ENCODE measurements around the gene KRT13.

The KRT13 gene

DNA sequence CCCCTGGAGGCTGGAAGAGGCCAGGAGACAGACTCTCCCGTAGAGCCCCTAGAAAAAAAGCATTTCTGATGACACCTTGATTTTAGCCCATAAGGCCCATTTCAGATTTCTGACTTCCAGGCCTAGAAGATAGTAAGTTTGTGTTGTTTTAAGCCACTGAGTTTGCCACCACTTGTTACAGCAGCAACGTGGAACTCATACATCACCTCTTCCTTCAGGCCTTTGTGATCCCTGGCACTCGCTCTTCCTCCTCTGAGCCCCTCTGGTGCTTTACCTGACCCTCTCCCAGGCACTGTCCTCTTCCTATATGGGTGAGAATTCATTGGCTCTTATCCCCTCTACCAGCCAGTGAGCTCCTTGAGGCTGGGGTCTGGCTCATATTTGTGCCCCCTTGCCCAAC lies 41.4 kb upstream of the KRT13 start:
- Histone ChIP-seq H3K4me2 (ENCODE audit: low read depth, low read length, poor library complexity, severe bottlenecking) (no peak overlapping the region), H3K4me3 (ENCODE audit: insufficient read depth, low read length, poor library complexity, severe bottlenecking) (no peak overlapping the region), H3K79me2 (ENCODE audit: insufficient read depth, low read length) (no peaks in the 10 kb centered on the region), H3K9me2 (replicated peaks; ENCODE audit: insufficient read depth, low read length) (no peaks in the 10 kb centered on the region), H2AFZ (ENCODE audit: low read depth, low read length, severe bottlenecking) (no peak overlapping the region), H3K9ac (ENCODE audit: low read length) (no peak overlapping the region), H3F3A (ENCODE audit: insufficient read depth) (no peaks in the 10 kb centered on the region), H3K27me3 (ENCODE audit: low read length) (no peaks in the 10 kb centered on the region), H3K36me3 (ENCODE audit: low read length) (no peaks in the 10 kb centered on the region), H3K9me3 (ENCODE audit: insufficient read depth, low read length) (no peaks in the 10 kb centered on the region), H4K20me1 (ENCODE audit: low read depth, low read length) (no peaks in the 10 kb centered on the region), H3K27ac (ENCODE audit: low read depth, low read length) (no peak overlapping the region)
- TF ChIP-seq, protein P1, sequence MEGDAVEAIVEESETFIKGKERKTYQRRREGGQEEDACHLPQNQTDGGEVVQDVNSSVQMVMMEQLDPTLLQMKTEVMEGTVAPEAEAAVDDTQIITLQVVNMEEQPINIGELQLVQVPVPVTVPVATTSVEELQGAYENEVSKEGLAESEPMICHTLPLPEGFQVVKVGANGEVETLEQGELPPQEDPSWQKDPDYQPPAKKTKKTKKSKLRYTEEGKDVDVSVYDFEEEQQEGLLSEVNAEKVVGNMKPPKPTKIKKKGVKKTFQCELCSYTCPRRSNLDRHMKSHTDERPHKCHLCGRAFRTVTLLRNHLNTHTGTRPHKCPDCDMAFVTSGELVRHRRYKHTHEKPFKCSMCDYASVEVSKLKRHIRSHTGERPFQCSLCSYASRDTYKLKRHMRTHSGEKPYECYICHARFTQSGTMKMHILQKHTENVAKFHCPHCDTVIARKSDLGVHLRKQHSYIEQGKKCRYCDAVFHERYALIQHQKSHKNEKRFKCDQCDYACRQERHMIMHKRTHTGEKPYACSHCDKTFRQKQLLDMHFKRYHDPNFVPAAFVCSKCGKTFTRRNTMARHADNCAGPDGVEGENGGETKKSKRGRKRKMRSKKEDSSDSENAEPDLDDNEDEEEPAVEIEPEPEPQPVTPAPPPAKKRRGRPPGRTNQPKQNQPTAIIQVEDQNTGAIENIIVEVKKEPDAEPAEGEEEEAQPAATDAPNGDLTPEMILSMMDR (IDR thresholded peaks at IDR 0.05; ENCODE audit: insufficient read depth, low read length, poor library complexity, severe bottlenecking): no peak
- no peak for TF ChIP-seq EZH2phosphoT487 (conservative IDR thresholded peaks at IDR 0.05; ENCODE audit: low read length)

DNA sequence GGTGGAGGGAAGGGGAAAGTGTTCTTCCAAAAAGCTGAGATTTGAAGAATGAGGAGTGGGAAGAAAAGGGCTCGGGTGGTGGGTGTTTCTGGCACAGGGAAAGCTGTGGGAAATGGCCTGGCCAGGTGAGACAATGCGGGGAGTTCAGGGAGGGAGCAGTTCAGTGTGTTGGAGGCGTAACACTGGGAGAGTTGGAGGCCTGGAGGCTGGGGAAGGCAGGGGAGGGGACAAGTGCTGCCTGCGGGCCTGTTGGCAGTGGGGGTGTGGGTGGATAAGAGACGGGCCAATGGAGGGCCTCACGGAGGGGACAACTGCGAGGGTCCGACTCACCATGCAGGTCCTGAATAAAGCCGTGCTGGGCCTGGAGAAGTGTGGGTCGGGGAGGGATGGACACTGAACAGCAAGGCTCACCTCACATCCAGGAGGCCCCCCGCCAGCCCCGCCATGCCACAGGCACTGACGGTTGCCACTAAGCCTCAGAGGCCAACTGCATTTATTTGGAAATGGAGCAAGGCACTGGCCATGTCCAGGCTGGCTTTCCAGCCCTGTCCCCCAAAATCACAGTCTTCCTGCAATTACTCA lies 40.5 kb upstream of the KRT13 start:
- Histone ChIP-seq H3K4me2 (ENCODE audit: low read depth, low read length, poor library complexity, severe bottlenecking) (no peak overlapping the region), H3F3A (ENCODE audit: insufficient read depth) (no peaks in the 10 kb centered on the region), H3K9me2 (replicated peaks; ENCODE audit: insufficient read depth, low read length) (no peaks in the 10 kb centered on the region), H2AFZ (ENCODE audit: low read depth, low read length, severe bottlenecking) (no peak overlapping the region), H3K27me3 (ENCODE audit: low read length) (no peaks in the 10 kb centered on the region), H3K9me3 (ENCODE audit: insufficient read depth, low read length) (no peaks in the 10 kb centered on the region), H4K20me1 (ENCODE audit: low read depth, low read length) (no peaks in the 10 kb centered on the region), H3K27ac (ENCODE audit: low read depth, low read length) (no peak overlapping the region), H3K36me3 (ENCODE audit: low read length) (no peaks in the 10 kb centered on the region), H3K9ac (ENCODE audit: low read length) (no peak overlapping the region), H3K79me2 (ENCODE audit: insufficient read depth, low read length) (no peaks in the 10 kb centered on the region), H3K4me3 (ENCODE audit: insufficient read depth, low read length, poor library complexity, severe bottlenecking) (no peak overlapping the region)
- no peak for TF ChIP-seq EZH2phosphoT487 (conservative IDR thresholded peaks at IDR 0.05; ENCODE audit: low read length)
- TF ChIP-seq, protein P1 (IDR thresholded peaks at IDR 0.05; ENCODE audit: insufficient read depth, low read length, poor library complexity, severe bottlenecking): no peak

DNA sequence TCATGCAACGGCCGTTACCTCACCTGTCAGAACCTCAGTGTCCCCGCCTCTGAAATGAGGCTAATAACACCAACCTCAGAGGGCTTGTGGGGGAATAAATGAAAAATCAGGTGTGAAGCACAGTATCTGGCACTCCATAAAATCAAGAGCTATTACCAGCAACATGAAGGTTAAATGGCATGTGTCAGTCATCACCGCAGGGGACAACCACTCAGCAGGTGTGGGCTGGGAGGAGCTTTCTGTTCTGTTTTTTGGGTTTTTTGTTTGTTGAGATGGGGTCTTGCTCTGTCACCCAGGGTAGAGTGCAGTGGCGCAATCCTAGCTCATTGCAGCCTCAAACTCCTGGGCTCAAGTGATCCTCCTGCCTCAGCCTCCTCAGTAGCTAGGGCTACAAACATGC lies 39.5 kb upstream of the KRT13 start:
- no peaks in the 10 kb centered on the region for H3F3A ChIP-seq (ENCODE audit: insufficient read depth)
- no peak overlapping the region for H3K4me3 ChIP-seq (ENCODE audit: insufficient read depth, low read length, poor library complexity, severe bottlenecking)
- H3K4me2 ChIP-seq (ENCODE audit: low read depth, low read length, poor library complexity, severe bottlenecking): no peak overlapping the region
- H4K20me1 ChIP-seq (ENCODE audit: low read depth, low read length): no peaks in the 10 kb centered on the region
- no peaks in the 10 kb centered on the region for H3K79me2 ChIP-seq (ENCODE audit: insufficient read depth, low read length)
- no peak overlapping the region for H3K9ac ChIP-seq (ENCODE audit: low read length)
- H3K9me3 ChIP-seq (ENCODE audit: insufficient read depth, low read length): no peaks in the 10 kb centered on the region
- TF ChIP-seq, protein P1 (IDR thresholded peaks at IDR 0.05; ENCODE audit: insufficient read depth, low read length, poor library complexity, severe bottlenecking): no peak
- no peak for TF ChIP-seq EZH2phosphoT487 (conservative IDR thresholded peaks at IDR 0.05; ENCODE audit: low read length)
- no peaks in the 10 kb centered on the region for H3K36me3 ChIP-seq (ENCODE audit: low read length)
- H3K9me2 ChIP-seq (replicated peaks; ENCODE audit: insufficient read depth, low read length): no peaks in the 10 kb centered on the region
- no peaks in the 10 kb centered on the region for H3K27me3 ChIP-seq (ENCODE audit: low read length)
- H3K27ac ChIP-seq (ENCODE audit: low read depth, low read length): no peak overlapping the region
- H2AFZ ChIP-seq (ENCODE audit: low read depth, low read length, severe bottlenecking): no peak overlapping the region
